ENCODE measurements around the gene NCOA3.

The NCOA3 gene

GRCh38 chr20:47687095-47687987 lies 185.7 kb downstream of the NCOA3 start:
- no peak for FAIRE-seq

GRCh38 chr20:47688385-47689381 lies 187.0 kb downstream of the NCOA3 start:
- FAIRE-seq: no peak

GRCh38 chr20:47689731-47690130 lies 188.0 kb downstream of the NCOA3 start:
- no peak for FAIRE-seq

DNA sequence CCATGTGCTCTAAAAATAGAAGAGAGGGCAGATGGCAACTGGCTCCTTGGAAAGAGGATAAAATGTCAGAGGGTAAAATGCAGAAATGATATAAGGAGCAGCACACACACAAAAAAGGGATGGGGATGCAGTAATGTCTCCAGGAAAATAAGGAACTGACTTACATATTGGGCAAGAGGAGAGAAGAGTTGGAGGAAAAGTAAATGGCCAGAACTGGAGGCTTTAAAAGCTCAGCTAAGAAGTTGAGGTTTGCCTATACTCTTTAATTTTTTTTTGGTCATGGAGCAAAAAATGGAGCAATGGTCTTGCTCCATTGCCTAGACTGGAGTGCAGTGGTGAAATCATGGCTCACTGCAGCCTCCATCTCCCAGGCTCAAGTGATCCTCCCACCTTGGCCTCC lies 189.9 kb downstream of the NCOA3 start:
- no peak for FAIRE-seq

- FAIRE-seq: no peak
Observed at GRCh38 chr20:47694021-47694818, 192.5 kb downstream of the NCOA3 start.

- FAIRE-seq: no peak
Observed at GRCh38 chr20:47696856-47697255, 195.2 kb downstream of the NCOA3 start.

GRCh38 chr20:47698142-47698541 lies 196.5 kb downstream of the NCOA3 start:
- FAIRE-seq: no peak

DNA sequence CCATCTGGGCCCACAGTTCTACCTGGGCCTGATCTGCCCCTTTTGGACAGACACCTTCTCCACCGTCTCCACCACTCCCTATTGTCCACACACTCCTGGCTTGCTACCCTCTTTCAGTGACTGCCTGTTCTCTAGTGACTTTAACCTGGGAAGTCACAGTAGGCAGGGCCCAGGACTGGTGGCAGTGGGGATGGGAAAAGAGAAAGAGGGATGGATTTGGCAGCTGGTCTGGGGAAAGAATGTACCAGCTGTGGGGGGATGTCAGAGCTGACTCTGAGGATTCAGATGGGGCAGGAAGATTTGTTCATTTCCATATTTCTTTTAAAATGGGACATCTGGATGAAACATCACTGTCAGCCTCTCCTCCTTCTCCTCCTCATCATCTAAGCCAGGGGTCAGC lies 198.1 kb downstream of the NCOA3 start:
- FAIRE-seq: no peak

DNA sequence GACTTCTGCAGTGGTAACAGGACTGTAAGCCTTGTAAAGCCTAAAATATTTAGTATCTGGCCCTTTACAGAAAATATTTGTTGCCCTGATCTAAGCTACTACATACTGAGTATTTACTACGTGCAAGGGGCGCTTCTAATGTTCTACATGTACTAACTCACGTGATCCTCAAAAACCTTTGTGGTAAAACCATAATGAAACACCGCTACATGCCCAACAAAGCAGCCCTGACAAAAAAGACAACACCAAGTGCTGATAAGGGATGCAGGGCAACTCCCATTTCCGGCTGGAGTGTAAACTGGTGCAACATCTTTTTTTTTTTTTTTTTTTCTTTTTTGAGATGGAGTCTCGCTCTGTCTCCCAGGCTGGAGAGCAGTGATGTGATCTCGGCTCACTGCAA lies 198.6 kb downstream of the NCOA3 start:
- no peak for FAIRE-seq

DNA sequence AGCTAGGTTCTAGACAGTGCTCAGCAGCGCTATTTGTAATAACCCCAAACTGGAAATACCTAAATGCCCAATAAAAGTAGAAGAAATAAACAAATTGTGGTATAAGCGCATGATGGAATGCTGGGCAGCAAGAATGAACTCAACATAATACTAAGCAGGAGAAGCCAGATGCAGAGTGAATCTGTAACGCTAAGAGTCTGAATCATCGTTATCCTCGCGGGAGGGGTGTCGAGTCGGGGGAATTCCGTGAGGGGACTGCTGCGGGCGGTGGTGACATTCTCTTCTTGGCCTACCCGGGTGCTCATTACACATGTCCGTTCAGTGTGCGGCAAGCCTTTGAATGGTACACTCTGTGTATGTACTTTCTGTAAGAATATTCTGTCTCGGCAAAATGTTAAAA lies 199.9 kb downstream of the NCOA3 start:
- FAIRE-seq: no peak

- no peak for FAIRE-seq
Observed at GRCh38 chr20:47703748-47704147, 202.1 kb downstream of the NCOA3 start.

DNA sequence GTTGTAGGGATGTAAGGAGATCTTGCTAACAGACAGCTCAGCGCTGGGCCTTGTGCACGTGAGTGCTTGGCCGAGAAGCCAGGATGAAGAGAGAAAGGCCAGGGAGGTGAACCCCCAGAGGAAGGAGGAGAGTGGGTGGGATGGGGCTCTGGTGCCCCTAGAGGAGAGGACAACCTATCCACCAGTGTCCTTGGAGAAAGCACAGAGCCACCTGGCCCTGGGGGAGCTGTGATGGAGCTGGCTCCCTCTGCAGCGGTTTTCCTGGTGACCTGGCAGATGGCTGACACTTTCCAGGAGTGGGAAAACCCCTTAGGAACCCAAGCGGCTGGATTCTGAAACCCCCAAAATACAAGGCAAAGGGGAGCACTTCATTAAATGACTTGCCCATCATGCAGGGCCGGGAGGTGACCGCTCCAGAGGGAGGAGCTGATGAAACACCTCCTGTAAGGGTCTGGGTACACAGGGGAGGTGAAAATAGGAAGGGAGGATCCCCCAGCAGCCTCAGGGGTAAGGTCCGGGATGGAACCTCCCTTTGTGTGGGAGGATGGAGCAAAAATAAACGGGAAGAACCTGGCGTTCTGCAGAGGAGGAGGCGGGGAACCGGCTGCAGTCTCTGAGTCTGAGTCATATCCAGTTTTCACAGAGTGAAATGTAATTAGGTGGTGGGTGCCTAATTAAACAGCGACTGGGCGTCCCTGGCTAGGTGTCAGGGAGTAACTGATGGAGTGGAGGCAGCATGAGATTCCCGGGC lies 203.2 kb downstream of the NCOA3 start:
- no peak for FAIRE-seq

GRCh38 chr20:47705497-47705856 lies 203.8 kb downstream of the NCOA3 start:
- FAIRE-seq: no peak

GRCh38 chr20:47706345-47706744 lies 204.7 kb downstream of the NCOA3 start:
- no peak for FAIRE-seq

All from TTC549 (cell line).